RWPE2 (cell line): Measurements from ENCODE around the gene TSC22D3.

ENCODE experiments used
- ATAC-seq: fragments of 200-7000 bp; cut with Tn5 transposase; 3 replicates; pipeline ENCODE4 v1.9.1; 2021; ENCODE audit warnings: low read depth
- DNase-seq: peaks from one replicate; pipeline ENCODE4 v3.0.0-alpha.2; 2020; ENCODE audit warnings: low spot score
- H3K27ac ChIP-seq: fragments of 450-650 bp; 2 replicates; pipeline ENCODE4 v1.5.1; 2017; ENCODE audit warnings: mild to moderate bottlenecking; ENCODE audit not compliant: poor library complexity, severe bottlenecking
- H3K27me3 ChIP-seq: fragments of 250-450 bp; sonication (Bioruptor Pico); 2 replicates; pipeline ENCODE4 v1.5.1; 2021; ENCODE audit warnings: mild to moderate bottlenecking, moderate library complexity; ENCODE audit not compliant: insufficient read depth, poor library complexity, severe bottlenecking
- H3K36me3 ChIP-seq: fragments of 250-450 bp; sonication (Bioruptor Pico); 2 replicates; pipeline ENCODE4 v1.5.1; 2020; ENCODE audit warnings: low read depth, mild to moderate bottlenecking, moderate library complexity
- H3K4me1 ChIP-seq: fragments of 250-450 bp; sonication (Bioruptor Pico); 2 replicates; pipeline ENCODE4 v1.5.1; 2021; ENCODE audit warnings: mild to moderate bottlenecking, moderate library complexity; ENCODE audit not compliant: insufficient read depth, poor library complexity, severe bottlenecking
- H3K4me3 ChIP-seq: fragments of 250-450 bp; sonication (Bioruptor Pico); 2 replicates; pipeline ENCODE4 v1.5.1; 2021; ENCODE audit warnings: mild to moderate bottlenecking, moderate library complexity; ENCODE audit not compliant: severe bottlenecking
- H3K9me3 ChIP-seq: fragments of 250-450 bp; sonication (Bioruptor Pico); 2 replicates; pipeline ENCODE4 v1.5.1; 2021; ENCODE audit warnings: mild to moderate bottlenecking, moderate library complexity; ENCODE audit not compliant: severe bottlenecking
- TF ChIP-seq, protein P1 (sequence below): fragments of 450-650 bp; IDR thresholded peaks from one replicate; pipeline ENCODE4 v1.5.1; 2017; ENCODE audit warnings: mild to moderate bottlenecking, moderate library complexity; ENCODE audit not compliant: poor library complexity, severe bottlenecking

TSC22D3 gene

DNA sequence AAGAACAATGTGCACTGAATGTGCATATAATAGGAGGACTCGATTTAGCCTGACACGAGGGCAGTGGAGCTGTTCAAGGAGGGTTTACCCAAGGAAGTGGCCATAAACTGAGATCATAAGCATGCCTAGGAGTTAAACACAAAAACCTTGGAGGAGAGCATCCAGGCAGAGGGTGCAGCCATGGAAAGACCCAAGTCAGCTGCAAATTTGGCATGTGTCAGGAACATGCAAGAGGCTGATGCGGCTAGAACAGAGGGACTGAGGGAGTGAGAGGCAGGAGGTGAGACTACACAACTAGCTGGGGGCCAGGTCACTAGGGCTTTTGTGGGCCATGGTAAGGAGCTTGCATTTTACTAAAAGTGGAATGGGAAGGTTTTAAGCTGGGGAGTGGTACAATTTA is 91.7 kb downstream of the TSC22D3 start:
- H3K27ac ChIP-seq, result peak overlapping the region; percentile 69
- H3K9me3 ChIP-seq, result no peaks in the 10 kb centered on the region
- H3K4me1 ChIP-seq, result peaks cover 34% of the 10 kb centered on the region
- DNase-seq, result no peak
- TF ChIP-seq, protein P1, sequence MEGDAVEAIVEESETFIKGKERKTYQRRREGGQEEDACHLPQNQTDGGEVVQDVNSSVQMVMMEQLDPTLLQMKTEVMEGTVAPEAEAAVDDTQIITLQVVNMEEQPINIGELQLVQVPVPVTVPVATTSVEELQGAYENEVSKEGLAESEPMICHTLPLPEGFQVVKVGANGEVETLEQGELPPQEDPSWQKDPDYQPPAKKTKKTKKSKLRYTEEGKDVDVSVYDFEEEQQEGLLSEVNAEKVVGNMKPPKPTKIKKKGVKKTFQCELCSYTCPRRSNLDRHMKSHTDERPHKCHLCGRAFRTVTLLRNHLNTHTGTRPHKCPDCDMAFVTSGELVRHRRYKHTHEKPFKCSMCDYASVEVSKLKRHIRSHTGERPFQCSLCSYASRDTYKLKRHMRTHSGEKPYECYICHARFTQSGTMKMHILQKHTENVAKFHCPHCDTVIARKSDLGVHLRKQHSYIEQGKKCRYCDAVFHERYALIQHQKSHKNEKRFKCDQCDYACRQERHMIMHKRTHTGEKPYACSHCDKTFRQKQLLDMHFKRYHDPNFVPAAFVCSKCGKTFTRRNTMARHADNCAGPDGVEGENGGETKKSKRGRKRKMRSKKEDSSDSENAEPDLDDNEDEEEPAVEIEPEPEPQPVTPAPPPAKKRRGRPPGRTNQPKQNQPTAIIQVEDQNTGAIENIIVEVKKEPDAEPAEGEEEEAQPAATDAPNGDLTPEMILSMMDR, result no peak
- no peaks in the 10 kb centered on the region for H3K27me3 ChIP-seq
- H3K4me3 ChIP-seq, result no peak overlapping the region
- H3K36me3 ChIP-seq, result no peaks in the 10 kb centered on the region
- ATAC-seq, result no peak

GRCh38 chrX:107683124-107683895 is 92.3 kb downstream of the TSC22D3 start:
- Histone ChIP-seq H3K9me3 (no peaks in the 10 kb centered on the region), H3K27me3 (no peaks in the 10 kb centered on the region), H3K4me1 (peaks cover 37% of the 10 kb centered on the region), H3K4me3 (no peak overlapping the region), H3K36me3 (no peaks in the 10 kb centered on the region), H3K27ac (peak overlapping the region; percentile 69)
- TF ChIP-seq, protein P1, result no peak
- no peak for ATAC-seq
- no peak for DNase-seq

DNA sequence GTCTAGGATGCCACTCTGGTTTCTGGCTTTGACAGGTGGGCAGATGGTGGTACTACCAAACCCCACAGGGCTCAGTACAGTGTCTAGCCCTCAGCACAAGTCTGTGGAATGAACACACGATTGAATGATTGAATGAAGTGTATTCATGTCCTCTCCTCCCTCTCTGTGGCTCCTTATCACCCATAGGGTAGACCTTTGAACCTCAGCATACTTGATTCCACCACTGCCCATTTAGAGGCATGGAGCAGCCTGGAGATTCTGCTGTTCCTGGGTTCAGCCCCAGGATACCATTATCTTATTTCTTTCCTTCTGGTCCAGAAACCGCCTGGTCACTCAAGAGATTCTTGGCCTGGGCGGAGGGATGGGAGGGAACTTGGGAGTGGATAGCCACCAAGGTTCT is 93.3 kb downstream of the TSC22D3 start:
- ATAC-seq (no peak), DNase-seq (no peak)
- H3K36me3 ChIP-seq, result no peaks in the 10 kb centered on the region
- TF ChIP-seq, protein P1, result no peak
- H3K27me3 ChIP-seq, result no peaks in the 10 kb centered on the region
- no peak overlapping the region for H3K4me3 ChIP-seq
- peaks cover 43% of the 10 kb centered on the region for H3K4me1 ChIP-seq
- H3K9me3 ChIP-seq, result no peaks in the 10 kb centered on the region
- H3K27ac ChIP-seq, result no peak overlapping the region

DNA sequence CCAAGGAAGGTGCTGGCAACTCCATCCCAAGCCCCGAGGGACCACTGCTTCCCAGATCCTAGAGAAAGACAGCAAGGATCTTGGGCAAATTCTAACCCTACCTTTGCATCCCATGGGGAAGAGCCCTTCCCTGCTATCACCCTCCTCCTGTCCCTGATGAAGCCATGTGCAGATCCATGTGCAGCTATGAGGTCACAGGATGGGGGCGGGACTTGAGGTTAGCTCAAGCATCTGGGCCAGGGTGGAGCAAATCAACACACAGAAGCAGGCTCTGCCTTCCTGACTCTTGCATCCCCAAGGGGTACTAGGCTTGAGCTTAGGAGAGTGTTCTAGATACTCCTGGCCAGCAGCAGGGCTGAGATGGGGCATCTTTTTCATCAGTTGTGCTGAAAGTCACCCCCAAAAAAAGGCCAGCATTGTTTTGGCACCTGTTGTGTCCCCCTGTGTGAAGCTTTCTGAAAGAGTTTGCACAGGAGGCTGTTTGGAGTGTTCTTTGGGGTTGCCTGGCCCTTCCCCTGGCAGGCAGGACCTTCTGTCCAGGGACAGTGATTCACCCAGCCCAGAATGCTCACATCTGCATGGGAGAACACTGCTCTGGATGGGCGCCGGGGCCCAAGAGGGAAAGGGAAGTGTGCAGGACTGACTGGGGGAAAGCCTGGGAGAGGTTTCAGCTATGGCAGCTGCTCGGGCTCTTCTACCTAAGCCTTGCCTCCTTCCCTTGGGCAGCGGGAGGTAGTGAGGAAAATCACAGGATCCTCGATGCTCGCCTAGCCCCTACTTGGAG is 96.4 kb downstream of the TSC22D3 start:
- DNase-seq (peak; percentile 52), ATAC-seq (0 out of 3 replicates have a peak, but pooled peaks have one; percentile 3)
- no peaks in the 10 kb centered on the region for H3K36me3 ChIP-seq
- TF ChIP-seq, protein P1, result no peak
- H3K4me3 ChIP-seq, result no peak overlapping the region
- H3K27me3 ChIP-seq, result no peaks in the 10 kb centered on the region
- no peaks in the 10 kb centered on the region for H3K9me3 ChIP-seq
- H3K4me1 ChIP-seq, result peaks cover 25% of the 10 kb centered on the region
- peak overlapping the region; percentile 93 for H3K27ac ChIP-seq
